DND-41 (cell line): ENCODE results near the gene GIPR.

Source experiments
- CTCF ChIP-seq: IDR thresholded peaks from 2 replicates; pipeline ENCODE4 v1.5.1; 2012; ENCODE audit warnings: borderline replicate concordance, low read length, moderate library complexity, mild to moderate bottlenecking; ENCODE audit not compliant: poor library complexity, severe bottlenecking; ENCODE audit errors: extremely low read depth
- EZH2 ChIP-seq: IDR thresholded peaks from 3 replicates; pipeline ENCODE4 v1.6.1; 2012; ENCODE audit warnings: borderline replicate concordance, low read depth, mild to moderate bottlenecking, moderate library complexity, low read length, inconsistent platforms; ENCODE audit not compliant: severe bottlenecking

GRCh38 chr19:45641274-45642105 lies 26.5 kb upstream of the GIPR start:
- TF ChIP-seq CTCF (no peak), EZH2 (no peak)
